Left lung (tissue), 10 donors: Measurements from ENCODE around the gene GSS. TPM values are rescaled to one million over a fixed set of nuclear protein-coding genes. Genes with fewer than 3 reads are reported as not detected.
A peak's percentile ranks its signal among the peaks of the same experiment; 100 is the strongest.
"Not testable (repeated sequence)": the region's sequence is repeated elsewhere in the genome, so short reads cannot be mapped to it uniquely, and the experiment has no call there.

Experiments used
- ATAC-seq: fragments of 200-7000 bp; cut with Tn5 transposase; one replicate; pipeline ENCODE4 v1.9.1; 2020; ENCODE audit warnings: moderate library complexity
- DNase-seq, 4 donors: peaks; one replicate each; pipeline ENCODE4 v3.0.0-alpha.2; 2013 to 2020
- H3K27ac ChIP-seq, 2 donors: fragments of 200-600 bp; sonication (generic) in 1 of 2; one replicate each; pipeline versions ENCODE4 v1.5.0 to v1.8.0; 2020 to 2021
- H3K27me3 ChIP-seq, 2 donors: fragments of 200-600 bp; sonication (generic) in 1 of 2; one replicate each; pipeline versions ENCODE4 v1.5.0 to v1.8.0; 2020 to 2021
- H3K36me3 ChIP-seq, 2 donors: fragments of 200-600 bp; sonication (generic) in 1 of 2; one replicate each; pipeline versions ENCODE4 v1.5.0 to v1.8.0; 2020 to 2021
- H3K4me1 ChIP-seq, 2 donors: fragments of 200-600 bp; one replicate each; pipeline ENCODE4 v1.8.0; 2021
- H3K4me3 ChIP-seq, 2 donors: fragments of 200-600 bp; sonication (generic) in 1 of 2; one replicate each; pipeline versions ENCODE4 v1.5.0 to v1.8.0; 2020 to 2021; ENCODE audit warnings: mild to moderate bottlenecking in 1 of 2
- H3K9me3 ChIP-seq, 2 donors: fragments of 200-600 bp; sonication (generic) in 1 of 2; one replicate each; pipeline versions ENCODE4 v1.5.0 to v1.8.0; 2020 to 2021
- CTCF ChIP-seq, 2 donors: fragments of 200-600 bp; sonication (generic) in 1 of 2; IDR thresholded peaks; one replicate each; pipeline versions ENCODE4 v1.5.0 to v1.8.0; 2021; ENCODE audit warnings: antibody characterized with exemption in 2 of 2
- intact Hi-C, 2 donors: fragments of 100-400 bp; cut with DNase I; formaldehyde crosslinking; loops; one replicate each; pipeline versions ENCODE4 v1.11.2 to v1.14.2; 2022
- polyA plus RNA-seq, 6 donors: library from polyadenylated mRNA; unstranded; fragments of 120-200 nt; gene quantifications; one replicate each; pipeline ENCODE4 v1.2.1, GENCODE V29; 2013; ENCODE audit not compliant: insufficient read length in 6 of 6
- total RNA-seq, 2 donors: library from RNA; stranded (reverse); fragmentation: NEBNext Ultra II Directional; extraction: Animal tissue kit (Norgen Biotek cat#: 25700); gene quantifications; one replicate each; pipeline ENCODE4 v1.2.1, GENCODE V29; 2021
- donor health status: DM: no; HTN: yes; CAD: no.
- donor health status: DM: no; HTN: no; CAD: no.

The GSS gene
- total and polyA plus RNA-seq, 8 donors, result 37.8 to 50.3 (median 41.5) TPM

DNA sequence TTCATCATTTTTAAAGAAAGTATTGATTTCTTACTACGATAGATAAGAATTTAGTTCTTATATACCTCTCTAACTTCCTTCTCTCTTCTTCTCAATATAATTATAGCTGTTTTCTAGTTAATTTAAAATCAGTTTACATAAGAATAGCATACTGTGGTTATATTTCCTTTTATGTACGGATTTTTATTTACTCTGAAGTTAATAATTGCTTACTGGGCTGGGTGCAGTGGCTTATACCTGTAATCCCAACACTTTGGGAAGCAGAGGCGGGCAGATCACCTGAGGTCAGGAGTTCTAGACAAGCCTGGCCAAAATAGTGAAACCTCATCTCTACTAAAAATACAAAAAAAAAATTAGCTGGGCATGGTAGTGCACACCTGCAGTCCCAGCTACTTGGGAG is 69.5 kb downstream of the GSS start:
- intact Hi-C loops, result no loop called here
- Histone ChIP-seq H3K36me3 (peaks cover 0 to 41% of the 10 kb centered on the region in 2 donors), H3K4me1 (peaks cover 9 to 16% of the 10 kb centered on the region in 2 donors), H3K27ac (no peak overlapping the region), H3K27me3 (no peaks in the 10 kb centered on the region), H3K4me3 (no peak overlapping the region), H3K9me3 (no peaks in the 10 kb centered on the region)
- DNase-seq (no peak), ATAC-seq (no peak)
- no peak for TF ChIP-seq CTCF (IDR thresholded peaks at IDR 0.05)

- DNase-seq (no peak), ATAC-seq (no peak)
- no peaks in the 10 kb centered on the region for H3K9me3 ChIP-seq
- no peak overlapping the region for H3K4me3 ChIP-seq
- peaks cover 0 to 41% of the 10 kb centered on the region in 2 donors for H3K36me3 ChIP-seq
- peak overlapping the region in 1 of 2 donors; percentile 3 for H3K27ac ChIP-seq
- intact Hi-C loops, result no loop called here
- H3K4me1 ChIP-seq, result peaks cover 6 to 9% of the 10 kb centered on the region in 2 donors
- TF ChIP-seq CTCF (IDR thresholded peaks at IDR 0.05), result no peak
- H3K27me3 ChIP-seq, result no peaks in the 10 kb centered on the region
These were observed 71.3 kb downstream of the GSS start for GRCh38 chr20:34884260-34884659.

- TF ChIP-seq CTCF (IDR thresholded peaks at IDR 0.05), result no peak
- H3K27me3 ChIP-seq, result no peaks in the 10 kb centered on the region
- H3K27ac ChIP-seq, result peak overlapping the region in 1 of 2 donors; percentile 3
- H3K36me3 ChIP-seq, result peaks cover 0 to 41% of the 10 kb centered on the region in 2 donors
- no peak for DNase-seq
- no peak overlapping the region for H3K4me3 ChIP-seq
- intact Hi-C loops, result no loop called here
- H3K9me3 ChIP-seq, result no peaks in the 10 kb centered on the region
- H3K4me1 ChIP-seq, result peaks cover 6 to 9% of the 10 kb centered on the region in 2 donors
- ATAC-seq, result no peak
These were observed 71.8 kb downstream of the GSS start for GRCh38 chr20:34883809-34884208.

GRCh38 chr20:34883087-34883688 is 72.4 kb downstream of the GSS start:
- TF ChIP-seq CTCF (IDR thresholded peaks at IDR 0.05), result no peak
- Histone ChIP-seq H3K27ac (no peak overlapping the region), H3K4me3 (no peak overlapping the region), H3K4me1 (peaks cover 5 to 7% of the 10 kb centered on the region in 2 donors), H3K9me3 (no peaks in the 10 kb centered on the region), H3K27me3 (no peaks in the 10 kb centered on the region), H3K36me3 (peaks cover 0 to 41% of the 10 kb centered on the region in 2 donors)
- intact Hi-C loops, result no loop called here
- ATAC-seq (peak; percentile 78), DNase-seq (no peak)

- Histone ChIP-seq H3K27me3 (no peaks in the 10 kb centered on the region), H3K4me3 (no peak overlapping the region), H3K4me1 (peaks cover 5 to 19% of the 10 kb centered on the region in 2 donors), H3K27ac (no peak overlapping the region), H3K9me3 (no peaks in the 10 kb centered on the region), H3K36me3 (peaks cover 0 to 39% of the 10 kb centered on the region in 2 donors)
- DNase-seq (no peak), ATAC-seq (no peak)
- intact Hi-C loops, result no loop called here
- no peak for TF ChIP-seq CTCF (IDR thresholded peaks at IDR 0.05)
These were observed 73.9 kb downstream of the GSS start for GRCh38 chr20:34881689-34882088.

- ATAC-seq, intact Hi-C loops, DNase-seq, H3K27me3 ChIP-seq, H3K9me3 ChIP-seq, H3K27ac ChIP-seq, H3K4me3 ChIP-seq: not testable (repeated sequence)
- peaks cover 0 to 33% of the 10 kb centered on the region in 2 donors for H3K36me3 ChIP-seq
- peaks cover 5 to 19% of the 10 kb centered on the region in 2 donors for H3K4me1 ChIP-seq
These were observed 74.6 kb downstream of the GSS start for GRCh38 chr20:34880971-34881370.
